Measurements from ENCODE around the gene HFE.
"Not testable (repeated sequence)": the region's sequence is repeated elsewhere in the genome, so short reads cannot be mapped to it uniquely, and the experiment has no call there.

HFE gene

DNA sequence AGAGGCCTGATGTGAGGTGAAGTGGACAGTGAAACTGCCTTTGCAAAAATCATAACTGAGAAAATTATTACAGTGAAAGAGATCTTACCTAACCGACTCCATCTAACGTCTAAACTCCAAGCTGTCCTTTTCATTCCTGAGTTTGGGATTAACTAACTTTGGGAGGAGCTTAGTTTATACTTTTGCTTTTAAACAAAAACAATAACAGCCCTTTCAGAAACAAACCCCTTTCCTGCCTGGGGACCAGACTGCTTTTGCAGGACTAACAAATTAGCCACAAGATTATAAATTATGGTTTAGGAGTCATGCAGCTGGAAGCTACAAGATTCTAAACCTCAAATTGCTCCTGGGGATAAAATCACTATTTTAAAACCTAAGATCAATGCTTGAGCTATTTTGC, 38.6 kb upstream of the HFE start:
- TF ChIP-seq, protein P1, sequence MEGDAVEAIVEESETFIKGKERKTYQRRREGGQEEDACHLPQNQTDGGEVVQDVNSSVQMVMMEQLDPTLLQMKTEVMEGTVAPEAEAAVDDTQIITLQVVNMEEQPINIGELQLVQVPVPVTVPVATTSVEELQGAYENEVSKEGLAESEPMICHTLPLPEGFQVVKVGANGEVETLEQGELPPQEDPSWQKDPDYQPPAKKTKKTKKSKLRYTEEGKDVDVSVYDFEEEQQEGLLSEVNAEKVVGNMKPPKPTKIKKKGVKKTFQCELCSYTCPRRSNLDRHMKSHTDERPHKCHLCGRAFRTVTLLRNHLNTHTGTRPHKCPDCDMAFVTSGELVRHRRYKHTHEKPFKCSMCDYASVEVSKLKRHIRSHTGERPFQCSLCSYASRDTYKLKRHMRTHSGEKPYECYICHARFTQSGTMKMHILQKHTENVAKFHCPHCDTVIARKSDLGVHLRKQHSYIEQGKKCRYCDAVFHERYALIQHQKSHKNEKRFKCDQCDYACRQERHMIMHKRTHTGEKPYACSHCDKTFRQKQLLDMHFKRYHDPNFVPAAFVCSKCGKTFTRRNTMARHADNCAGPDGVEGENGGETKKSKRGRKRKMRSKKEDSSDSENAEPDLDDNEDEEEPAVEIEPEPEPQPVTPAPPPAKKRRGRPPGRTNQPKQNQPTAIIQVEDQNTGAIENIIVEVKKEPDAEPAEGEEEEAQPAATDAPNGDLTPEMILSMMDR (IDR thresholded peaks at IDR 0.05; ENCODE audit: low read depth, low read length, missing control alignments), result no peak
- no peak for DNase-seq (ENCODE audit: low read depth)
- H3K4me3 ChIP-seq (ENCODE audit: low read depth, low read length), result no peak overlapping the region

- no peak for DNase-seq (ENCODE audit: low read depth)
- no peak overlapping the region for H3K4me3 ChIP-seq (ENCODE audit: low read depth, low read length)
- TF ChIP-seq, protein P1 (IDR thresholded peaks at IDR 0.05; ENCODE audit: low read depth, low read length, missing control alignments), result no peak
Measured at GRCh38 chr6:26051665-26052310, 35.4 kb upstream of the HFE start.

DNA sequence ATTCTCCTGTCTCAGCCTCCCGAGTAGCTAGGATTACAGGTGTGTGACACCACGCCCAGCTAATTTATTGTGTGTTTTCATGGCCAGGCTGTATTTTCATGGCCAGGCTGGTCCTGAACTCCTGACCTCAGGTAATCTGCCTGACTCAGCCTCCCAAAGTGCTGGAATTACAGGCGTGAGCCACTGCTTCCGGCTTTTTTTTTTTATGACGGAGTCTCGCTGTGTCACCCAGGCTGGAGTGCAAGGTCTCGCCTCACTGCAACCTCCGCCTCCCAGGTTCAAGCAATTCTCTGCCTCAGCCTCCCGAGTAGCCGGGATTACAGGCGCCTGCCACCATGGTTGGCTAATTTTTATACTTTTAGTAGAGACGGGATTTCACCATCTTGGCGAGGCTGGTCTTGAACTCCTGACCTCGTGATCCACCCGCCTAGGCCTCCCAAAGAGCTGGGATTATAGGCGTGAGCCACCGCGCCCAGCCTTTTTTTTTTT, 34.4 kb upstream of the HFE start:
- not testable (repeated sequence) for DNase-seq (ENCODE audit: low read depth)

DNA sequence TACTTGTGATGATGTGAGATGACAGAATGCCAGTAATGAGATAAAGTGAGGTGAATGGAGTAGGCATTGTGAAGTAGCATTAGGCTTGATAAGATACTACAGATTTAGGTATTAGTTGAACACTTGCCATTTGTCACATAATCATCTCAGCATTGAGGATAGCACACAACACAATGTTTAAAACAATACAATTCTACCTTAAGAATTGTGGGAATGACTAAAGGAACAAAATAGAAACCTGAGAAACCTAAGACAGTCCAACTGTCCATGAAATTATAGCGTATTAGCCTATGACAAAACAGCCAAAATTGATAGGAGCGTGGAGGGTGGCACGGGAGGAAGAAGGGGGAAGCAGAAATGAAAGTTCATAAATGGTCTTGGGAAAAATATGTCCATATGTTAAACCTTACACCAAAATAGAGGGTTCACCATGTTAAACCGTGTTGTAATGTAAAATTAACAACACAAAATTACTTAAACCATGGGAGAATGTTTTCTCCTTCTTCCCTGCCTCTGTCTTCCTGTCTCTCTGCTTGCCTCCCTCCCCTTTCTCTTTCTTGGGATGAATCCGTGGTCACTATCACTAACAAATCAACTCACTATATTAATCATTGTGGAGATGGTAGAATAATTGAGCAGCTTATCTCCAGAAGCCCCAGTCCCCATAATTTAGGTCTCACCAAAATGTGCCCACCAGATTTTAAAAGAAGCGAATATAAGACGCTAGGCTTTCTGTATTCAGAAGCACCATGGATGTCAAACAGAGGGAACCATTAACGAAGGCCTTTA, 33.0 kb upstream of the HFE start:
- peak overlapping the region; percentile 56 for H3K4me3 ChIP-seq (ENCODE audit: low read depth, low read length)
- DNase-seq (ENCODE audit: low read depth), result no peak
- TF ChIP-seq, protein P1 (IDR thresholded peaks at IDR 0.05; ENCODE audit: low read depth, low read length, missing control alignments), result no peak

More for the DNA sequence above, 34.4 kb upstream of the HFE start:
- not testable (repeated sequence) for H3K4me3 ChIP-seq (ENCODE audit: low read depth, low read length)

GRCh38 chr6:26054781-26055718, 32.2 kb upstream of the HFE start:
- DNase-seq (ENCODE audit: low read depth), result peak; percentile 93
- TF ChIP-seq, protein P1 (IDR thresholded peaks at IDR 0.05; ENCODE audit: low read depth, low read length, missing control alignments), result no peak
- H3K4me3 ChIP-seq (ENCODE audit: low read depth, low read length), result peak overlapping the region; percentile 56

DNA sequence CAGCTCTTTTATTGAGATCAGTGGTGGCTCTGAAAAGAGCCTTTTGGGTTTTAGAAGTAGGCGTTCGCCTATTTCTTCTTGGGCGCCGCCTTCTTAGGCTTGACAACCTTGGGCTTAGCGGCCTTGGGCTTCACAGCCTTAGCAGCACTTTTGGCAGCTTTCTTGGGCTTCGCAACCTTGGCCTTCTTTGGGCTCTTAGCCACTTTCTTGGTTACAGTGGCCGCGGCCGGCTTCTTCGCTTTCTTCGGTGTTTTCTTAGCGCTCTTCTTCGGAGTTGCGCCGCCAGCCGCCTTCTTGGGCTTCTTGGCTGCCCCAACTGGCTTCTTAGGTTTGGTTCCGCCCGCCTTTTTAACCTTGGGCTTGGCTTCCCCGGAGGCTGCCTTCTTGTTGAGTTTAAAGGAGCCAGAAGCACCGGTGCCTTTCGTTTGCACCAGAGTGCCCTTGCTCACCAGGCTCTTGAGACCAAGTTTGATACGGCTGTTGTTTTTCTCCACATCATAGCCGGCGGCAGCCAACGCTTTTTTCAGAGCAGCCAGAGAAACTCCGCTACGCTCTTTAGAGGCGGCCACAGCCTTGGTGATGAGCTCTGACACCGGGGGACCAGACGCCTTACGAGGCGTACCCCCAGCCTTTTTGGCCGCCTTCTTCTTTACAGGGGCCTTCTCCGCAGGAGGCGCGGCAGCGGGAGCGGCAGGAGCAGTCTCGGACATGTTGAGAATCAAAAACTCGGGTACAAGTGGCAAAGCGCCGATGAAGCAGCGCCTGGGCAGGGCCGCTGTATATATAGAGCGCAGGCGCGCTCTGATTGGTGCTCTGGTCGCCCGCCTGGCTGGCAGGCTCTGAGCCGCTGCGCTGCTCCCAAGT, 31.3 kb upstream of the HFE start:
- peak; percentile 85 for DNase-seq (ENCODE audit: low read depth)
- TF ChIP-seq, protein P1 (IDR thresholded peaks at IDR 0.05; ENCODE audit: low read depth, low read length, missing control alignments), result no peak
- H3K4me3 ChIP-seq (ENCODE audit: low read depth, low read length), result peak overlapping the region; percentile 56

Measured in GM12864 (cell line).